Measurements from ENCODE around the gene ENPP6. TPM values are rescaled to one million over a fixed set of nuclear protein-coding genes. Genes with fewer than 3 reads are reported as not detected.

The ENPP6 gene
- polyA plus RNA-seq, 1 donor from 2014 or later: not detected

DNA sequence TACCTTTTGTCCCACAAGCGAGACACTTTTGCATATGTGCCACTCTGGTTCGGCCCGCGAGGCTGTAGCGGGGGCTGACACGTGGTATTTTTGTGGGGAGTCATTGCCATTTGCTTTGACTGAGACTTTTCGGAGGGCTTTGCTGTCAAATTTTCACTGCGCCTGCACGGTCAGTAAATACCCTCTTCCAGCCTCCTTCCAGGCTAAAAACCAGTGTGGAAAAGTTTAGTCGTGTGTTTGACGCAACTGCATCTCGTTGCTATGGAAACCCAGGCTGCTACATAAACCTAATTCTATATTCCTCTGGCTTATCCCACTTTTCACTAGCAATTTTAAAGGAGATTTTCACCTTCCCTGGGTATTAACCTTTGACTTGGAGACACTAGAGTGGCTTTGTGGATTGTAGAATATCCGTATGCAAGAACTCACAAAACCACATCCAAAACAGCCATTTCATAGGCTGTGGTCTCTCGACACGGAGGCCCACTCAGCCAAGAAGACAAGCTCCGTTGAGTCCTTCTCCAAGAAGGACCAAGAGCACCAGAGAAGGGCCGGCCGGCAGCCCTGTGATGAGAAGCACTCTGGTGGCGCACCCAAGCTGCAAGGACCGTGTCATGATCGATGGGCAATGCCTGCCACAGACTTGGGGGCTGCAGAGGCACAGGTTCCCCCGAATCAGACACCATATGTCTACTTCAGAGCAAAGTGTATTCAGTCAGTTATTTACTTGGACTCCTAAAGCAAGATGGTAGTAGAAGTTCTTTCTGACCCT is 38.4 kb upstream of the ENPP6 start:
- no peak overlapping the region for H3K27ac ChIP-seq (ENCODE audit: low read length)
- H3K4me2 ChIP-seq (ENCODE audit: low read length): no peak overlapping the region
- no peaks in the 10 kb centered on the region for H3K9me2 ChIP-seq (ENCODE audit: insufficient read depth, low read length)
- no peak overlapping the region for H3K4me3 ChIP-seq (ENCODE audit: low read length)
- no peak overlapping the region for H2AFZ ChIP-seq (ENCODE audit: low read depth, low read length)
- no peaks in the 10 kb centered on the region for H4K20me1 ChIP-seq (ENCODE audit: insufficient read depth)
- H3F3A ChIP-seq (ENCODE audit: insufficient read depth, low read length, poor library complexity, severe bottlenecking): no peaks in the 10 kb centered on the region
- H3K27me3 ChIP-seq (ENCODE audit: insufficient read depth, low read depth, low read length): no peaks in the 10 kb centered on the region
- no peaks in the 10 kb centered on the region for H3K36me3 ChIP-seq (ENCODE audit: insufficient read depth, low read length)
- no peaks in the 10 kb centered on the region for H3K9me3 ChIP-seq (ENCODE audit: low read length)
- H3K79me2 ChIP-seq (replicated peaks; ENCODE audit: insufficient read depth, low read length): no peaks in the 10 kb centered on the region
- no peak overlapping the region for H3K9ac ChIP-seq (ENCODE audit: low read length)
- TF ChIP-seq SMC3 (conservative IDR thresholded peaks at IDR 0.05; ENCODE audit: poor library complexity): no peak
- no peak for TF ChIP-seq EP300 (conservative IDR thresholded peaks at IDR 0.05; ENCODE audit: poor library complexity, severe bottlenecking)
- TF ChIP-seq MXI1 (conservative IDR thresholded peaks at IDR 0.05; ENCODE audit: poor library complexity, severe bottlenecking): no peak
- no peak for TF ChIP-seq REST (IDR thresholded peaks at IDR 0.05; ENCODE audit: borderline replicate concordance)
- TF ChIP-seq POLR2AphosphoS5 (IDR thresholded peaks at IDR 0.05): no peak
- no peak for TF ChIP-seq RAD21 (conservative IDR thresholded peaks at IDR 0.05)
- no peak for TF ChIP-seq EZH2 (IDR thresholded peaks at IDR 0.05; ENCODE audit: borderline replicate concordance, insufficient read depth, low read length, poor library complexity, severe bottlenecking)

GRCh38 chr4:184255361-184255760 is 37.7 kb upstream of the ENPP6 start:
- TF ChIP-seq REST (IDR thresholded peaks at IDR 0.05; ENCODE audit: borderline replicate concordance) (no peak), EP300 (conservative IDR thresholded peaks at IDR 0.05; ENCODE audit: poor library complexity, severe bottlenecking) (no peak), TAF1 (IDR thresholded peaks at IDR 0.05; ENCODE audit: low read depth) (no peak), RAD21 (conservative IDR thresholded peaks at IDR 0.05) (no peak), SMC3 (conservative IDR thresholded peaks at IDR 0.05; ENCODE audit: poor library complexity) (no peak), POLR2AphosphoS5 (IDR thresholded peaks at IDR 0.05) (no peak), EZH2 (IDR thresholded peaks at IDR 0.05; ENCODE audit: borderline replicate concordance, insufficient read depth, low read length, poor library complexity, severe bottlenecking) (no peak), MXI1 (conservative IDR thresholded peaks at IDR 0.05; ENCODE audit: poor library complexity, severe bottlenecking) (no peak)
- TF ChIP-seq, protein P1, sequence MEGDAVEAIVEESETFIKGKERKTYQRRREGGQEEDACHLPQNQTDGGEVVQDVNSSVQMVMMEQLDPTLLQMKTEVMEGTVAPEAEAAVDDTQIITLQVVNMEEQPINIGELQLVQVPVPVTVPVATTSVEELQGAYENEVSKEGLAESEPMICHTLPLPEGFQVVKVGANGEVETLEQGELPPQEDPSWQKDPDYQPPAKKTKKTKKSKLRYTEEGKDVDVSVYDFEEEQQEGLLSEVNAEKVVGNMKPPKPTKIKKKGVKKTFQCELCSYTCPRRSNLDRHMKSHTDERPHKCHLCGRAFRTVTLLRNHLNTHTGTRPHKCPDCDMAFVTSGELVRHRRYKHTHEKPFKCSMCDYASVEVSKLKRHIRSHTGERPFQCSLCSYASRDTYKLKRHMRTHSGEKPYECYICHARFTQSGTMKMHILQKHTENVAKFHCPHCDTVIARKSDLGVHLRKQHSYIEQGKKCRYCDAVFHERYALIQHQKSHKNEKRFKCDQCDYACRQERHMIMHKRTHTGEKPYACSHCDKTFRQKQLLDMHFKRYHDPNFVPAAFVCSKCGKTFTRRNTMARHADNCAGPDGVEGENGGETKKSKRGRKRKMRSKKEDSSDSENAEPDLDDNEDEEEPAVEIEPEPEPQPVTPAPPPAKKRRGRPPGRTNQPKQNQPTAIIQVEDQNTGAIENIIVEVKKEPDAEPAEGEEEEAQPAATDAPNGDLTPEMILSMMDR (IDR thresholded peaks at IDR 0.05; ENCODE audit: poor library complexity, severe bottlenecking): no peak
- H3F3A ChIP-seq (ENCODE audit: insufficient read depth, low read length, poor library complexity, severe bottlenecking): no peaks in the 10 kb centered on the region
- no peak overlapping the region for H3K4me3 ChIP-seq (ENCODE audit: low read length)
- H3K36me3 ChIP-seq (ENCODE audit: insufficient read depth, low read length): no peaks in the 10 kb centered on the region
- no peak overlapping the region for H3K4me2 ChIP-seq (ENCODE audit: low read length)
- H2AFZ ChIP-seq (ENCODE audit: low read depth, low read length): no peak overlapping the region
- H3K9me3 ChIP-seq (ENCODE audit: low read length): no peaks in the 10 kb centered on the region
- no peaks in the 10 kb centered on the region for H3K79me2 ChIP-seq (replicated peaks; ENCODE audit: insufficient read depth, low read length)
- H4K20me1 ChIP-seq (ENCODE audit: insufficient read depth): no peaks in the 10 kb centered on the region
- no peaks in the 10 kb centered on the region for H3K9me2 ChIP-seq (ENCODE audit: insufficient read depth, low read length)
- no peak overlapping the region for H3K27ac ChIP-seq (ENCODE audit: low read length)
- no peak overlapping the region for H3K9ac ChIP-seq (ENCODE audit: low read length)
- H3K27me3 ChIP-seq (ENCODE audit: insufficient read depth, low read depth, low read length): no peaks in the 10 kb centered on the region

All from neural cell (in vitro differentiated cells).